H1 (cell line): ENCODE results near the gene RPSA. TPM values are rescaled to one million over a fixed set of nuclear protein-coding genes. Genes with fewer than 3 reads are reported as not detected.

ENCODE experiments used
- CTCF ChIA-PET: fragments of 300-600 bp; sonication (Branson Sonifier 250); formaldehyde crosslinking; loops from one replicate; lab custom pipeline; 2021; ENCODE audit not compliant: partially characterized antibody; lab: Charles Lee
- POLR2A ChIA-PET: fragments of 300-600 bp; sonication (Branson Sonifier 250); formaldehyde crosslinking; loops from one replicate; lab custom pipeline; 2021; ENCODE audit warnings: inconsistent platforms; ENCODE audit not compliant: partially characterized antibody; lab: Charles Lee
- DNase-seq, 2 experiments: peaks; one replicate each; pipeline versions ENCODE4 v3.0.0 to v3.0.0-alpha.2; 2010 to 2022; ENCODE audit warnings: low spot score in 2 of 2, low read depth in 1 of 2, mixed read lengths in 1 of 2
- FAIRE-seq: peaks from 2 replicates; lab custom pipeline; 2011; peaks lifted over from hg19 to GRCh38; lab: Jason Lieb, UNC
- H2AFZ ChIP-seq: 2 replicates; pipeline ENCODE4 v1.8.1; 2012; ENCODE audit warnings: low read length, inconsistent platforms
- H2AK5ac ChIP-seq: 2 replicates; pipeline ENCODE4 v1.6.1; 2013; ENCODE audit warnings: low read depth, low read length
- H2BK120ac ChIP-seq: replicated peaks from 2 replicates; pipeline ENCODE3; 2013; ENCODE audit warnings: low read depth, low read length, inconsistent platforms
- H2BK12ac ChIP-seq: 2 replicates; pipeline ENCODE4 v1.6.1; 2013; ENCODE audit warnings: low read depth, low read length
- H2BK15ac ChIP-seq: 2 replicates; pipeline ENCODE4 v1.6.1; 2013; ENCODE audit warnings: low read length
- H2BK20ac ChIP-seq: 2 replicates; pipeline ENCODE4 v1.6.1; 2013; ENCODE audit warnings: low read length
- H2BK5ac ChIP-seq: 2 replicates; pipeline ENCODE4 v1.6.1; 2013; ENCODE audit warnings: low read depth, low read length
- H3K14ac ChIP-seq: 2 replicates; pipeline ENCODE4 v1.6.1; 2013; ENCODE audit warnings: inconsistent platforms; ENCODE audit not compliant: insufficient read length
- H3K18ac ChIP-seq: 2 replicates; pipeline ENCODE4 v1.6.1; 2013; ENCODE audit warnings: low read length; ENCODE audit errors: extremely low read depth
- H3K23ac ChIP-seq: 2 replicates; pipeline ENCODE4 v1.6.1; 2013; ENCODE audit warnings: inconsistent platforms; ENCODE audit not compliant: insufficient read length
- H3K23me2 ChIP-seq: 2 replicates; pipeline ENCODE4 v1.6.1; 2013; ENCODE audit warnings: low read depth, low read length
- H3K27ac ChIP-seq: 2 replicates; pipeline ENCODE4 v1.6.1; 2011; ENCODE audit warnings: low read depth, low read length, inconsistent platforms
- H3K27me3 ChIP-seq, 4 experiments: replicated peaks in 1 of 4; 1 replicate in 1 of 4; 2 replicates in 3 of 4; pipeline versions ENCODE4 v1.6.1 to v1.8.1; 2011 to 2013; ENCODE audit warnings: low read length in 3 of 4, mild to moderate bottlenecking in 3 of 4, inconsistent platforms in 2 of 4, mixed read lengths in 2 of 4, moderate library complexity in 1 of 4; ENCODE audit not compliant: control insufficient read depth in 3 of 4, insufficient read depth in 3 of 4; ENCODE audit errors: extremely low read depth in 1 of 4
- H3K36me3 ChIP-seq, 4 experiments: 2 replicates each; pipeline versions ENCODE4 v1.6.1 to v1.8.1; 2011 to 2013; ENCODE audit warnings: mild to moderate bottlenecking in 4 of 4, low read length in 3 of 4, moderate library complexity in 2 of 4, control low read depth in 1 of 4, inconsistent platforms in 1 of 4; ENCODE audit not compliant: insufficient read depth in 4 of 4, control insufficient read depth in 2 of 4
- H3K4ac ChIP-seq: replicated peaks from 2 replicates; pipeline ENCODE3; 2013; ENCODE audit warnings: low read length, low read depth, mixed read lengths, inconsistent platforms; ENCODE audit not compliant: insufficient read length
- H3K4me1 ChIP-seq, 4 experiments: replicated peaks in 1 of 4; 1 replicate in 1 of 4; 2 replicates in 3 of 4; pipeline versions ENCODE4 v1.6.1 to v1.8.1; 2011 to 2013; ENCODE audit warnings: low read length in 3 of 4, inconsistent platforms in 2 of 4, mixed read lengths in 1 of 4; ENCODE audit not compliant: insufficient read depth in 4 of 4, control insufficient read depth in 3 of 4
- H3K4me2 ChIP-seq, 2 experiments: 2 replicates each; pipeline versions ENCODE4 v1.6.1 to v1.8.1; 2011 to 2013; ENCODE audit warnings: low read depth in 2 of 2, low read length in 2 of 2, control low read depth in 1 of 2, inconsistent platforms in 1 of 2, mild to moderate bottlenecking in 1 of 2; ENCODE audit not compliant: insufficient read depth in 1 of 2
- H3K4me3 ChIP-seq, 4 experiments: fragments of 200-600, 300-600 bp in 1 of 4; sonication (generic), shearing (Covaris generic), sonication (Bioruptor Twin) in 1 of 4; 2 replicates each; pipeline versions ENCODE4 v1.5.1 to v1.8.1; 2011 to 2016; ENCODE audit warnings: low read length in 4 of 4, low read depth in 3 of 4, control low read depth in 2 of 4, inconsistent platforms in 2 of 4, mild to moderate bottlenecking in 2 of 4, mixed read lengths in 1 of 4, moderate library complexity in 1 of 4; ENCODE audit not compliant: insufficient read depth in 2 of 4; ENCODE audit errors: extremely low read depth in 1 of 4
- H3K56ac ChIP-seq: replicated peaks from 2 replicates; pipeline ENCODE3; 2013; ENCODE audit warnings: low read depth, mild to moderate bottlenecking, mixed read lengths, low read length, inconsistent platforms; ENCODE audit not compliant: insufficient read length
- H3K79me1 ChIP-seq: 2 replicates; pipeline ENCODE4 v1.6.1; 2013; ENCODE audit warnings: low read depth, low read length, control low read depth
- H3K79me2 ChIP-seq, 2 experiments: 2 replicates each; pipeline versions ENCODE4 v1.6.1 to v1.8.1; 2012 to 2013; ENCODE audit warnings: low read length in 2 of 2, mild to moderate bottlenecking in 2 of 2, inconsistent platforms in 1 of 2; ENCODE audit not compliant: insufficient read depth in 2 of 2, control insufficient read depth in 1 of 2
- H3K9ac ChIP-seq, 4 experiments: replicated peaks in 1 of 4; 1 replicate in 1 of 4; 2 replicates in 3 of 4; pipeline versions ENCODE4 v1.6.1 to v1.8.1; 2011 to 2013; ENCODE audit warnings: low read depth in 3 of 4, low read length in 3 of 4, control low read depth in 2 of 4, mild to moderate bottlenecking in 2 of 4, moderate library complexity in 2 of 4, inconsistent platforms in 1 of 4; ENCODE audit errors: extremely low read depth in 1 of 4
- H3K9me3 ChIP-seq, 2 experiments: 2 replicates each; pipeline versions ENCODE4 v1.6.1 to v1.8.1; 2012 to 2013; ENCODE audit warnings: mild to moderate bottlenecking in 2 of 2, moderate library complexity in 2 of 2, control low read depth in 1 of 2, inconsistent platforms in 1 of 2, low read depth in 1 of 2, low read length in 1 of 2, mixed read lengths in 1 of 2; ENCODE audit not compliant: insufficient read depth in 2 of 2
- H4K20me1 ChIP-seq, 2 experiments: replicated peaks in 1 of 2; 2 replicates each; pipeline versions ENCODE3 to v1.8.1; 2011 to 2013; ENCODE audit warnings: inconsistent platforms in 2 of 2, low read length in 2 of 2, mild to moderate bottlenecking in 1 of 2; ENCODE audit not compliant: insufficient read depth in 2 of 2, control insufficient read depth in 1 of 2
- H4K5ac ChIP-seq: 2 replicates; pipeline ENCODE4 v1.6.1; 2013; ENCODE audit warnings: low read length, low read depth, mixed read lengths, inconsistent platforms; ENCODE audit not compliant: insufficient read length
- H4K8ac ChIP-seq: 2 replicates; pipeline ENCODE4 v1.8.0; 2013; ENCODE audit warnings: mild to moderate bottlenecking, moderate library complexity, low read length, inconsistent platforms; ENCODE audit not compliant: insufficient read depth; ENCODE audit errors: extremely low read depth
- H4K91ac ChIP-seq: replicated peaks from 2 replicates; pipeline ENCODE3; 2013; ENCODE audit warnings: low read length, mixed read lengths, inconsistent platforms; ENCODE audit not compliant: insufficient read length
- POLR2AphosphoS5 ChIP-seq: IDR thresholded peaks from 2 replicates; pipeline ENCODE4 v1.6.1; 2011; ENCODE audit warnings: low read depth, low read length
- WGBS, 2 experiments: shearing (Covaris generic) in 1 of 2; methylation state at CpG; one replicate each; pipeline versions ENCODE4 v1.1.6 to v1.1.7; 2013 to 2015; ENCODE audit warnings: low lambda C conversion rate in 2 of 2, mixed read lengths in 2 of 2, inconsistent platforms in 1 of 2, low coverage in 1 of 2, missing lambda C conversion rate in 1 of 2; ENCODE audit not compliant: insufficient replicate concordance in 2 of 2, insufficient coverage in 1 of 2, insufficient read length in 1 of 2; ENCODE audit errors: extremely low coverage in 1 of 2, missing lambda C conversion rate in 1 of 2; 5-methylcytosine and 5-hydroxymethylcytosine counted together
- polyA plus RNA-seq, 7 experiments: library from polyadenylated mRNA; depleted of rRNA in 3 of 7; stranded (reverse) in 5 of 7; unstranded in 2 of 7; fragments of >200 nt in 5 of 7; fragments of 200-250 nt in 2 of 7; gene quantifications; 1 replicate in 5 of 7; 2 replicates in 1 of 7; 4 replicates in 1 of 7; pipeline versions ENCODE4 v1.2.1 to v1.2.3, GENCODE V29; 2011 to 2013; ENCODE audit warnings: missing spikeins in 2 of 7, mixed read lengths in 2 of 7
- total RNA-seq: library from RNA; stranded (reverse); fragmentation: NEBNext Ultra II Directional; extraction: Animal tissue kit (Norgen Biotek cat#: 25700); gene quantifications from 2 replicates; pipeline ENCODE4 v1.2.1, GENCODE V29; 2021

Gene RPSA
- total and polyA plus RNA-seq, 2 of the 8 experiments (the other 6 are each of a cell fraction or from before 2014, with no cell fraction given), result 2,661 to 7,468 TPM

- CTCF ChIA-PET, result interaction anchor here (1.7 kb wide), 1 partner anchor 18 kb away, joined by 10 read pairs; the partner anchor contains the start of gene RPSA
- TF ChIP-seq POLR2AphosphoS5, result no peak
Observed at GRCh38 chr3:39387411-39387975, 19.0 kb upstream of the RPSA start.

More at GRCh38 chr3:39387411-39387975, 19.0 kb upstream of the RPSA start:
- H2BK20ac ChIP-seq, result no peak overlapping the region
- H3K23me2 ChIP-seq, result no peaks in the 10 kb centered on the region; the same call in 1 of the 2 replicates
- H3K4me1 ChIP-seq, result peaks cover 3 to 6% (median 5%) of the 10 kb centered on the region in 4 experiments; a peak in 6 of 7 replicates
- no peak overlapping the region for H4K5ac ChIP-seq
- peaks cover 11 to 36% (median 26%) of the 10 kb centered on the region in 4 experiments for H3K36me3 ChIP-seq
- no peak overlapping the region for H4K91ac ChIP-seq
- H3K79me1 ChIP-seq, result peaks cover 22% of the 10 kb centered on the region
- H3K27ac ChIP-seq, result no peak overlapping the region
- H3K9me3 ChIP-seq, result no peaks in the 10 kb centered on the region
- H2AFZ ChIP-seq, result no peak overlapping the region
- WGBS, 2 experiments, result 100% methylated on average over 1 of the region's 1 CpG; no CpG with 5 or more reads in 1 of the 2 experiments
- no peaks in the 10 kb centered on the region for H3K27me3 ChIP-seq
- no peak overlapping the region for H2BK12ac ChIP-seq
- POLR2A ChIA-PET, result interaction anchor here (1.0 to 33.7 kb wide), 4 partner anchors 8 to 23 kb away, joined by 3 to 771 read pairs (median 12); partner anchors contain the start of gene RPSA
- H4K20me1 ChIP-seq, result peaks cover 7 to 24% of the 10 kb centered on the region in 2 experiments
- H2BK5ac ChIP-seq, result no peak overlapping the region
- H3K4ac ChIP-seq, result no peak overlapping the region
- no peak overlapping the region for H3K4me2 ChIP-seq
- no peak overlapping the region for H4K8ac ChIP-seq
- H2BK120ac ChIP-seq, result no peak overlapping the region
- no peak overlapping the region for H3K56ac ChIP-seq
- no peak overlapping the region for H3K9ac ChIP-seq
- H3K18ac ChIP-seq, result no peak overlapping the region
- H3K14ac ChIP-seq, result no peak overlapping the region
- peaks cover 30 to 74% of the 10 kb centered on the region in 2 experiments for H3K79me2 ChIP-seq
- FAIRE-seq (no peak), DNase-seq (no peak)
- no peak overlapping the region for H3K4me3 ChIP-seq
- H2BK15ac ChIP-seq, result no peak overlapping the region
- H2AK5ac ChIP-seq, result no peak overlapping the region
- H3K23ac ChIP-seq, result no peak overlapping the region
